NCI-H1048 (cell line): ENCODE measurements around the gene FLNB.

Experiments used
- DNase-seq: peaks from one replicate; lab custom pipeline; 2025; lab: John Stamatoyannopoulos, UW

FLNB gene

DNA sequence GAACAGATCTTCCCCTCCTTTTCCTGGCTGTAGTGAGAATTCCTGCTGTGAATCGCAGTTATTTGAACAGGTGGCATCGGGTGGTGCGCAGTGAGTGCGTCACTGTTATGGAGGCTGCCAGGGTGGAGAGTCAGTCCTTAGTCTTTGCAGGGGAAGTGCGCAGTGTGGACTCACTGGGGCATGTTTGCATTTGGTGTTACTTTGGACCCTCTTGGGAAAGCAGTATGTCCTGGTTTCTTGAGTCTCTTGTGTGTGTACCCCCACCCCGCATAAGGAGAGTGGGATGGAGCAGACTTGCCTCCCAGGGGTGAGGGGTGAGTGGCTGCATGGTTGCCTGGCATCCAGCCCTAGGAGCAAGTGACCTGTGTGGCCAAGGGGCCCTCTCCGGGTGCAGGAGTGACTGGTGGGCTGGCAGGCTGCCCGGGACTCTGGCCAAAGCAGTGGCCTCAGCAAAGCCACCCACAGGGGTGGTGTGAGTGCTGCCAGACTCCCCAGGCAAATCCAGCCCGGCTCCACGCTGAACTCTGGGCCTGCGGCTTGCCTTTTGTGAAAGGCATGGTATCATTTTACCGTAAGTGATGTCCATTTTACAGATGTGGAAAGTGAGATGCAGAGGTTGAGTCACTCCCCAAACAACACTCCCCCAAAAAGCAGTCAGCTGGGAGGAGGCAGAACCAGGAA, 156.1 kb downstream of the FLNB start:
- DNase-seq = no peak

DNA sequence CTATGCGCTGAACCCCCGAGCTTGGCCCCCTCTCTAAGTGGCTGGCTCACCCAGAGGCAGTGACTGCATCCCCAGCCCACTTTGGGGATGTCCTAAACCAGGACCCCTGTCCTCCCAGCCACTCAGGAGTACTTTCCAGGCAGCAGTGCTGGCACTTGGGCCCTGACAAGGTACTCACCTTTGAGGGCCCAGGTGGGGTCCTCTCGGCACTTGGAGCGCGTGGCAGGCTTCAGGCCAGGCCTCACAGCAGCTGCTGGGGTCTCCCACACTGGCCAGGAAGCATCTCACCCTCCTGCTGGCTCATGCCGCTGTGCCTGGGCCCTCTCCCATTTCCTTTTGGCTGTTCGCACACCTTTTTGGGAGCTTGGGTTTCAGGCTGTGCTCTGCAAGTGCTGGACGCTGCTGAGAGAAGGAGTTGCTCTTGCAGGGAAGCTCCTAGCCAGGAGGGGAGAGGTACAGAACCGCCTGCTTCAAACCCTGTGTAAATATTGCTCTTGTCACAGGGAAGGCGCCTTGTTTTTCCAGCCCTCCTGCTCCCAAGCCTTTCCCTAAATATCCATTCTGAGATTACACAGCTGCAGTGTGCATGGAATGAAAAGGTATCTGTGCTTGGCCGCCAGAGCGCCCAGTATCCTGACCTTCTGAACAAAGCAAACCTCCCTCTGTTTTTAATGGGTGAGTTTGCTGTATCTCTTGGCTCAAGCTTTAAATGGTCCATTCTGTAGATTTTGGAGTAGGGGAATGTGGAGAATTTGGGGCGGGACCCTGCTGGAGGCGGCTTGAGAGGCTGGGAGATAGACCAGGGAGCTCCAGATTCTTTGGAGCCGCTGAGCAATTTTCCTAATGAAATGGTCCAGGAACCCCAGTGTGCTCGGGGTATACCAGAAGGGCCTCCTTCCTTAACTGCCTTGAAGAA, 156.9 kb downstream of the FLNB start:
- DNase-seq = no peak

DNA sequence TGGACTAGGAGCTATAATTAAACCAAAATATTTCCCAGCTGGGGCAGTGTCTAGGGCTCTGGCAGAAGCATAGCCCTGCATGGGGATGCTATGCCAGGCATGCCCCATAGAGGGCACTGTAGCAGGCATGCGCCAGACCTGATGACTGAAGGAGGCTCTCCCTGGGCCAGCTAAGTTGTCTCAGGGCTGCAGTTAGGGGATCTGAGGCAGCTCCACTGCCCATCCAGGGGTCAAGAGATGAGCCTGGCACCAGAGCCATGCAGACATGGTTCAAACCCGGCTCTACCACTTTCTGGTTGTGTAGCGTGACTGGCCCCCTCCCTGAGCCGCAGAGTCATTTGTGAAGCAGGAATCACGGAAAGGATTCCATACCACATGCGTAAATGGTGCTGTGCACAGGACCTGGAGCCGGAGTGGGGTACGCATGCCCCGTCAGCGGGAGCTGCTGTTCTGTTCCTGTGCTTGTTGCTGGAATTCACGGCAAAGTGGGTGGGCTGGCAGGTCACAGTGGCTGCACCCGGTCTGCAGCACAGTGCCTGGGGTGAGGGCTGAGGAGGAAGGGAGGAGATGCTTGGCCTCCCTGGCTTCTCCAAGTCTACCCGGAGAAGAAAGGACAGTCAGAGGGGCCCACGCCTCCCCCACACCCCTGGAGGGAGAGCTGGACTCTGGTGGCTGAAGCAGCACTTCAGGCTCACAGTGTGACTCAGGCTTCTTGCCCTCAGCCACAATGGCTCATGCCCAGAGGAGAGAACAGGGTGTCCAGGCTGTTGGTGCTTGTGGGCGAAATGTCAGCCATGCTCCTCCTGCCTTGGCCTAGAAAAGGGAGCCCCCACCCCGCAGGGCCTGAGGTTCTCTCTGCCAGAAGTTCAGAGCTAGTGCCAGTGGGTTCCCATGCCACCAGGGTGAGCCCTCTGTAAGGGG, 159.5 kb downstream of the FLNB start:
- peak; percentile 8 for DNase-seq

DNA sequence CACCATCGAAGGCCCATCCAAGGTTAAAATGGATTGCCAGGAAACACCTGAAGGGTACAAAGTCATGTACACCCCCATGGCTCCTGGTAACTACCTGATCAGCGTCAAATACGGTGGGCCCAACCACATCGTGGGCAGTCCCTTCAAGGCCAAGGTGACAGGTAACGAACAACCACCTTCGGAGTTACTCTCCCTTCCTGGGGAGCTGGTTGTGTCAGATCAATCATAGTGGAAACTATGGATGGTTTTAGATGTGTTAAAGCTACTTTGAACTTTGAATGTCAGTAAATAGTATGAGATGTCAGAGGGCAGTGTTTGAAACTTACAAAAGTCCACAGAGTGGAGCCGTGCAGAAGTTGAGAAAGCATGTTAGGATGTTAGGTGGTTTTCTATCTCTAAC, 160.3 kb downstream of the FLNB start:
- no peak for DNase-seq

DNA sequence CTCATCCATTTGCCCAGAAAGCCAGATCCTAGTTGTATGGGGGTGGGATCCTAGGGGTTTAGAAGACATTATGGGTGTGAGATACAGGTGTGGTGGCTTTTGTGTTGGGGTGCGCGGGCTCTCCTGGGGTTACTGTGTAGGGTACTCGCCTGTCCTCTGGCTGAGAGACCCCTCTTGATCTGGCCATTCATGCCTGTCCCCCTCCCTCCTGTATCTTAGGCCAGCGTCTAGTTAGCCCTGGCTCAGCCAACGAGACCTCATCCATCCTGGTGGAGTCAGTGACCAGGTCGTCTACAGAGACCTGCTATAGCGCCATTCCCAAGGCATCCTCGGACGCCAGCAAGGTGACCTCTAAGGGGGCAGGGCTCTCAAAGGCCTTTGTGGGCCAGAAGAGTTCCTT, 161.1 kb downstream of the FLNB start:
- DNase-seq = no peak

DNA sequence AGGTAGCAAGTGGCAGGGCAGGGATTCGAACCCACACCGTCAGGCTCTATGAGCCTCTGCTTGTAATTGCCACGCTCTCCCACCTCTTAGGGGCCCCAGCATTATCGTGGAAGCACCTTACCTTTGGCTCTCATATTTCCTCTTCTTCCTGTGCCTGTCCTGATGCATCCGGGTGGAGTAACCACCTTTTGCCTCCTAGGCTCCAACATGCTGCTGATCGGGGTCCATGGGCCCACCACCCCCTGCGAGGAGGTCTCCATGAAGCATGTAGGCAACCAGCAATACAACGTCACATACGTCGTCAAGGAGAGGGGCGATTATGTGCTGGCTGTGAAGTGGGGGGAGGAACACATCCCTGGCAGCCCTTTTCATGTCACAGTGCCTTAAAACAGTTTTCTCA, 162.2 kb downstream of the FLNB start:
- no peak for DNase-seq

DNA sequence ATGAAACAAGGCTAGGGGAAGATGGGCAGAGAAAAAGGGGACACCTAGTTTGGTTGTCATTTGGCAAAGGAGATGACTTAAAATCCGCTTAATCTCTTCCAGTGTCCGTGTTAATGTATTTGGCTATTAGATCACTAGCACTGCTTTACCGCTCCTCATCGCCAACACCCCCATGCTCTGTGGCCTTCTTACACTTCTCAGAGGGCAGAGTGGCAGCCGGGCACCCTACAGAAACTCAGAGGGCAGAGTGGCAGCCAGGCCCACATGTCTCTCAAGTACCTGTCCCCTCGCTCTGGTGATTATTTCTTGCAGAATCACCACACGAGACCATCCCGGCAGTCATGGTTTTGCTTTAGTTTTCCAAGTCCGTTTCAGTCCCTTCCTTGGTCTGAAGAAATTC, 162.9 kb downstream of the FLNB start:
- no peak for DNase-seq

DNA sequence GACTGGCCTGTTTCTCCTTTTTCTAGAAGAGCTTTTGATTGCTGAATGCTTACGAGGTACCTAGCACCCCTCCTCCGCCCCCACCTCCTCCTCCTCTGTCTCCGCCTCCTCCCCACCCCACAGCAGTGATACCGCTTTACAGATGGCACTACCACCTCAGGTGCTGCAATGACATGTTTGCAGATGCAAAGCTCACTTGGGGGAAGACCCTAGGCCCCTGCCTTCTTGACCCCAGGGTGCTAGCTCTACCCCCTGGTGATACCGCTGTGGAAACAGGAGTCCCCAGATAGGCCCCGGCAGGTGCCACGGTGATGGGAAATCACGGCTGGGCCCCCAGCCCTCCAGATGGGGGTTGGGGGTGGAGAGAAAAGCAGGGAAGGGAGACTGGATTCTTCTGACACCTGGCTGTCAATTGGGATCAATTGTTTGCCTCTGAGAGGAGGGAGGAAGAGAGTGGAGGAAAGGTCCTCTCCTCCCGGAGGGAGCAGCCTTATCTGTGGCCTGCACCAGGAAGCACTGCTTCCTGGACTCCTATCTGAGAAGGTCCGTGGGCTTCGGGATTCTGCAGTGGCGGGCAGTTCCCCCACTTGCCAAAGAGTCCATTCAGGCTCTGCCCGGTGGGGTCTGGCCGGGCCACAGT, 164.9 kb downstream of the FLNB start:
- DNase-seq = no peak

DNA sequence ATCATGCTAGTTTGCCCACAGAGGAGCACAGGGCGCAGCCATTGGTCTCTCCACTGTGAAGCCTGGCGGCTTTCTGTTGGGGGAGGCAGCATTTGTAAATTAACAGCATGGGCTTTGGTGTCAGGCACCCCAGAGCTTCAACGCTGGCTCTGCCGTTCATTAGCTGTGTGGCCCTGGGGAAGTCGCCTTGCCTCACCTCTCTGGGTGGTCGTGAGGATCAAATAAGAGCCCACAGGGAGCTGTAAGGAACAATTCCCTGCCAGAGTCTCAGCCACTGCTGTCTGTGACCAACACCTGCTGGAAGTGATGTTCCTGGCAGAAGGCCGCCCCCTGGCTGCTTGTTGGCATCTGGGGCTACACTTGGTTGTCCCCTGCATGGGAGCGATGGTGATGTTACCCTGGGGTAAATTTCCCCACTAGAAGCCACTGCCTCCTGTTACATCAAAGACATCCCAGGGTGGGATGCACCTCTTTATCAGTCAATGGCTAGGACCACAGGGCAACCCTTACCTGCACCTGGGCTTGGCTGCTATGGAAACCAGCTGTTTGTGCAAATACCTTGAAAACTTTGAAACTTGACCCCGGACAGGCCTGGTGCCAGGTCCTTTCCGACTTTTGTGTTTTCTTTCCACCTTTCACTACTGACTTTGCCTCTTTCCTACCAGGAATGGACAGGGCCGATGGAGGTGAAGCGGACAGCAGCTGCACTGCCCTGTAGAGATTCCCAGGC, 165.6 kb downstream of the FLNB start:
- DNase-seq = no peak

DNA sequence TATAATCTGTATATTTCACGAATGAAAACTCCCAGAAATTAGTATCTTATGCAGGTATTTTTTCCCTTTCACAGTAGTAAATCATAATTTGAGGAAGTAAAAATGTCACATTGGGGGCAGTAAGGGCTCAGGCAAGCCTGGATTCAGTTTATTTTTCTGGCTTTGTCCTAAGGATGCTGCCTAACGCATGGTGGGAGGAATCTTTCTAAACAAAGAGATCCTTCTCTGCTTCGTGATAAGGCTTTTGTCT, 166.9 kb downstream of the FLNB start:
- no peak for DNase-seq

DNA sequence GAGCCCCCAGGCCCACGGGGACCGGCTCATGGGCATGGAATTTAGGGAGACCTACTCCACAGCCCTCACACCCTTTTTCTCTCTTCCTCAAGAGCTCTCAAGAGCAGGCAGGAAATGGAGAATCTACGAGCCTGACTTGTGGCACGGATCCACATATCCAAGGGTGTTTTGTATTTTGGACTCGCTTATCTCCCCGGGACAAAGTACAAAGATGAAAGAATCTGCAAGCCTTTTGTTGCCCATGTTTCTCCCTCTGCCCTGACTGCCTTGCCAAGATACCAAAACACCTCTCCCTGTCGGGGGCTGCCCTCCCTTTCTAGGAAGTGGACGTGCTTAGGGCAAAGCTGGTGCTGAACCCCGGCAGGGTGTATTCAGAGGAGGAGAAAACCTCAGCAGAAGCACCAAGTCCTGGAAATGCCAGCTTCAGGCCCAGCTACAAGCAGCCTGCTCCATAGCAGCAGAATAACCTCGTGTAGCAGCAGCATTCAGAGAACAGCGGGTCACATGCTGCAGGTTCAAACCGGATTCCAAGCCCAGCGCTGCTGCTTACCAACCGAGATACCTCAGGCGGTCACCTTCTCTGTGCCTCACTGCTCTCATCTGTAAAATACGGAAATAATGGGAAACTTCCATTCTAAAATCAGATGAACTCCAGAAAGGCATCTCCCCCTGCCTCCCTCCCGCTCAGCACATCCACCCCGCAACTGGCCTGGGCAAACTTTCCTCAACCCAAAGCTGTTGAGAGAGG, 167.4 kb downstream of the FLNB start:
- DNase-seq = no peak

DNA sequence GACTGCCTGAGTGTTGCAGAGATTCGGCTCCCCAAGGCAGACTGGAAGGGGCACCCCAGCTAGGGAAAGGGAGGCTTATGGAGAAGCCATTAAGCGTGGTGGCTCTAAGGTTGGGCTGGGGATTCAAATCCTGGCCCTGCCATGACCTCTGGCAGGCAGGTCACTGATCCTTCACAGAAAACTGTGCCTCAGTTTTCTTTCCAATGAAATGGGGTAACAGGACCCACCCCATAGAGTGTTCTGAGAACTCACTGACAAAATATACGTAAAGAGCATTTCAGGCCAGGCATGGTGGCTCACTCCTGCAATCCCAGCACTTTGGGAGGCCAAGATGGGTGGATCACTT, 167.9 kb downstream of the FLNB start:
- no peak for DNase-seq

DNA sequence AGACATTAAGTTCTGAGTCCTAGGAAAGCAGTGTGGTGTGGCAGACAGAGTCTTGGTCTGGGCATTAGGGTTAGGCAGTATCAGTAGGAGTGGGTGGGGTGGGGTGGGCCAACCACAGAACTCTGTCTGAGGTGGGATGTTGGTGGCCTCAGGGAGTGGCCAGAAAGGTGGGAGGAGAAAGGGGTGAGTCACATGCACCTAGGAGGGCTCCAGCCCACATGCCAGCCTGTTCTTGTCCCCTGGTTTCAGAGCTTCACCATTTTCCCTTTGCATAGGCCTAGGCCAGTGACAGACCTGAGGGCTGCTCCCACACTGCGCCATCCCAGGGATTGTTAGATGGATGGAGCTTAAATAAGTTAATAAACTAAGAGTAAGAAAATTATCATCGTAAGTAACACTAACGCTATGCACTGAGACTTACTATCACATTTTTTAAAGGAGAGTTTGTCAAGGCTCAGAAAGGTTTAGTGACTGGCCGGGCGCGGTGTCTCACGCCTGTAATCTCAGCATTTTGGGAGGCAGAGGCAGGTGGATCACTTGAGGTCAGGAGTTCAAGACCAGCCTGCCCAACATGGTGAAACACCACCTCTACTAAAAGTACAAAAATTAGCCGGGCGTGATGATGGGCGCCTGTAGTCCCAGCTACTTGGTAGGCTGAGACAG, 168.7 kb downstream of the FLNB start:
- no peak for DNase-seq

DNA sequence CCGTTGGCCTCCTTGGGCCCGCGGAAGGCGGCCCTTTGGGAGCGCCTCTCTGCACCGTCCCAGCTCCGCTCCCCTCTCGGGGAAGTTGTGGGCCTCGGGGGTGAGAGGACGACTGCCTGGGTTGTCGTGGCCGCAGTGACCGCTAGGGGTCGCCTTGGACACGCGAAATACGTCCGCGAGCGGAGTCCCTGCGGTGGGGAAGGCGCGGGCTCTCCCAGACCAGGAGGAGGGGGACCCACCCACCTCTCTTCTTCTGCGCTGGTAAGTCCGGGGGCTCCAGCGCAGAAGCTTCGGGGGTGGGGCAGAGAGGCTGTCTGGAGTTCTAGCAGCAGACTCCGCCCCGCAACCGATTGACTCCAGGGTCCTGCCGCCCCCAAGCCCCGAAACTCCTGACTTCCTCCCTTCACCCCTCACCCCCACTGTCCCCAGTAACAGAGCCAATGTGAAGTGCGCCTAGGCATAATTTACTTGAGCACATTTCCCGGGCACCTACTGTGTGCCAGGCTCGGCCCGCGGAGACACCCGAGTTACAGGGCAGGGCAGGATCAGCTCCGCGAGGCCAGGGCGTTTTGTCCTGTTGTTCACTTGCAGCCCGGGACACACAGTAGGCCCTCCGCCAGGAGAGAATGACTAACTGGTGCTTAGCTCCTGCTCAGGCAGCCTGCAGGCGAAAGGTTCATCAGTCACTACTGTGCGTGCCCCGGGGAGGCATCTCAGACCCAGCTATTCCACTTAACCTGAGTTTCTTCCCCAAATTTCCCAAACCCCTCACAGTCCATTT, 169.7 kb downstream of the FLNB start:
- DNase-seq = peak; percentile 66

DNA sequence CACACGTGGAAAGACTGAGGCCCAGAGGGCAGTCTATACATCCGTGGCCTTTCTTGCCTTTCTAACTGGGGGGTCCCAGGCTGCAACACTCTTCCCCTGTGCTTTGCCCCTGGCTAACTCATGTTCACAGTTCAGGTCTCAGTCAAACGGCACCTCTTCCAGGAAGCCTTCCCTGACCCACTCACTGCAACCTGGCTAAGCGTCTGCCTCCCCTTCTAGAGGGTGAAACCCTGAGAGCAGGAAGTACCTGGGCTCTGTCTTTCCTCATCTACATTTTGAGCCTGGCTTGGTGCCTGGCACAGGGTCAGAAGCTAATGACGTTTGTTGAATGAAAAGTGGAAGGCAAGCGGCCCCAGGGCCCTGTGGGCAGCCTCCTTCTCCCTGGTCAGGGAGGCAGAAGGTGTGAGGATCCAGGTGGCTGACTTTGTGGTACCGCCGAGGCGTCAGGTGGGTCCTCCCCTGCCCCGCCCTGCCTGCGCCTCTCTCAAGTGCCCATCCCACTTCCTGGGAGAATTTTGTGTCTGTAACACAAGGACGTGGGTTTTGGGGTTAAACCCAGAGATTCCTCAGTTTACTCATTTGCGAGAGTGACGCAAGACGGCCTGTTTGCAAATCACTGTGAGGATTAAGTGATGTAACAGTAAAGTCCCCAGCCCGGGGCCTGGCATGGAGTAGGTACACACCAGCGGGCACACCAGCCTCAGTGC, 170.5 kb downstream of the FLNB start:
- no peak for DNase-seq

DNA sequence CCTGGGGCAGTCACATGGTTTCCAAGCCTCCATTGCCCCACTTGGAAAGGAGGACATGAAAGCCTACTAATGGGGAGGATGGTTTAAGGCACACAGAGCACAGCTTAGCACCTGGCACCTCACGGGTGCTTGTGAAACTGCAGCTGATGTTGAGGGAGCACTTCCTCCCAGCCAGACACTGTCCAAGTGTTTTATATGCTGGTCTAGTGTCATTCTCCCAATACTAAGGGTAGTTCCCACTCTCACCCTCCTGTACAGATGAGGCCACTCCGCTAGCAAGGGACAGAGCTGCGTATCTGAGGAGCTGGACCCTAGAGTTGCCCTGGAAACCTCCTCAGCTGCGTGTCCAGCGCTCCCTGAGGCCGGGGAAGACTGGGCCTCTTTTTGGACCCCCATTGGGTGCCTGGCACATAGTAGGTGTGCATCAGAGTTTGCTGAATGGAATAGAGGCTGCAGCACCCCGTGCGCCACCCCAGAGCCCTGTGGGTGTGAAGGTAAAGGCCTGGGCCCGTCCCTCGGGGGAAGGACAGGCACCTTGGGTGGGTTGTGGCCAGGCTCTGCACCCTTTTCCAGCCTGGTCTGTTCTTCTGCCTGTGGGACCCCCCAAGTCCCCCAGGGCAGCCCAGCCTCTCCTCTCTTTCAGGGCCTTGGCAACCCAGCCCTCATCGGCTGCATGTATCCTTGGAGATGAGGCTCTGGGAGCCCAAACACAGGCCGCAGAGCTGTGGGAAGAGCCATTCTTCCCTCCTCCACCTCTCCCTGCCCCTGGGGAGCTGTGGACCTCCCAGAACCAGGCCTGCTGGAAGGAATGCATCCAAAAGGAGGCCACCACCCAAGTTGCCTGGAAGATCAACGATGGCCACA, 171.2 kb downstream of the FLNB start:
- no peak for DNase-seq

DNA sequence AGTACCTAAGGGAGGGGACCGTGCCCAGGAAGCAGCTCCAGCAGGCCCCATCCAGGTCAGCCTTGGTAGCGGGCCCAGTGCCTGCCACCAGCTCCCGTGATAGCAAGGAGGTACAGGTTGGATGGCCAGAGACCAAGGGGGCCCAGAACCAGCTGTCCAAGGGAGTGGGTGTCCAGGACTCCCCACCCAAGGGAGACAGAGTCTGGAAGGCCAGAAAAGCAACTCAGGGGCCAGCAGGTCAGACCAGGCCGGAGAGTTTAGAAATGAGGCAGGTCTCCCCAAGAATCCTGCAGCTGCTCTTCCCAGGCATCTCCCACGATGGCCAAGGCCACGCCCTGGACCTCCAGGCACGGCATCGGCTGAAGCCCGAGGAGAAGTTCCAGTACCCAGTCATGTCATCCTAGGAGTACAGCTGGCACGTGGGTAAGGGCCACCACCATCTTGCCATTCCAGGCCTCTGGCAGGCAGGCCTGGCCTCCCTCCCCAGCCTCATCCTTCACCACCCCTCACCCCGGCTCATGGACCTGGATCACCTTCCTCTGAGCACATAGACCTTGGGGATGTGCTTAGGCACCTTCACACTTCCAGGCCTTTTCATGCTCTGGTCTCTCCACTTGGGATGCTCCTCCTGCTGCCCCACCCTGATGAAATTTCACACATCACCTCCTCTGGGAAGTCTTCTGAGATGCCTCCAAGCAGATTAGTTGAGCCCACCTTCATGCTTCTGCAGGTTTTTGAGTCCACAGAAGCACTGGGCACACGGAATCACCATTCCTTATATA, 172.1 kb downstream of the FLNB start:
- no peak for DNase-seq
